Islet of Langerhans (tissue), 1 donor: ENCODE results near the gene CELF6.

ENCODE experiments used
- FAIRE-seq: peaks from one replicate; lab custom pipeline; 2011; peaks lifted over from hg19 to GRCh38; lab: Jason Lieb, UNC

The CELF6 gene

GRCh38 chr15:72271895-72272212, 48.1 kb downstream of the CELF6 start:
- FAIRE-seq: no peak

GRCh38 chr15:72271221-72271620, 48.7 kb downstream of the CELF6 start:
- FAIRE-seq: no peak

GRCh38 chr15:72269739-72270138, 50.2 kb downstream of the CELF6 start:
- no peak for FAIRE-seq

DNA sequence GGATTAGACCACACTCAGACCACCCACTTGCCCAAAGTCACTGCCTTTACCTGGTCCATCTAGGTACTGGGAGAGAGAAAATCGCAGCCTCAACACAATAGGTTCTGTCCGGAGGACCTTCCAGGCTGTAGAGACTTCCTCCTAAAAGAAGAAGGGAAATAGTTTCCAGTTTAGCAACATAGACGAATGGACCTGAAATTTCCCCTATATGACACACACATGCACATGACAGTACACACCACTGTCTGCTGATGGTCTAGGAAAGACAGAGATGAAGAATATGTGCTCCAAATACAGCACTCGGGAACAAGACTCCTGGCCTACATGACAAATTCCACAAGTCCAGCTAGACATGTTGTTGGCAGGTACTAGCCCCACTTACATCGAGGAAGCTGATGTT, 54.9 kb downstream of the CELF6 start:
- no peak for FAIRE-seq

- no peak for FAIRE-seq
Observed at GRCh38 chr15:72252663-72253299, 67.2 kb downstream of the CELF6 start.

DNA sequence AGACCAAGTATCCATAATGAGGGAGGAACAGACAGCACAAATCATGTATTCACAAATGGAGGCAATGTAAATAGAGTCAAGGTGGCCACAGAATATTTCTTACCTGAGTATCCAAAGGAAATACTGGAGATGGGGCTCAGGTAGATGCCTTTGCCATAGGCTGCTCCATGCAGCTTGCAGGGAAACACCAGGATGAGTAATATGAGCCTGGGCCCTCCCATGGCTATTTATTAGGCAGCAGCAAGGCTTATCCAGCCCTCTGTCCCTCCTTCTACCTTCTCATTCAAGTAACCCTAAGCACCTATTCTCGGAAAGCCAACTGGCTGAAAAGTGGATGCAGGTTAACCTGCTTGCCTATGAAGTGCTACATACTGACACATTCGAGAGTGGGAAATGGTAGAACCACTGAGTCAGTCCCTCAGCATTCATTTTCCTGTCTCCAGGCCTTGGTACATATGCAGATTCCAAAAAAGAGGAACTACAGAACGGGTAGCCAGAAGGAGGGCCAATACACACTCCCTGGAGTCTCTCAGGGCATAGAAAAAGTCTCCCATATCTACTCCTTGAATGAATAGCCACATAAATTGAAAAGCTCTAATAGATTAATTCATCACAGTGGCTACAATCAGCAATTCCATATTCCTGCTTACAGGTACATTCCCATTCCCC, 70.7 kb downstream of the CELF6 start:
- no peak for FAIRE-seq

GRCh38 chr15:72248514-72248913, 71.4 kb downstream of the CELF6 start:
- FAIRE-seq: no peak

DNA sequence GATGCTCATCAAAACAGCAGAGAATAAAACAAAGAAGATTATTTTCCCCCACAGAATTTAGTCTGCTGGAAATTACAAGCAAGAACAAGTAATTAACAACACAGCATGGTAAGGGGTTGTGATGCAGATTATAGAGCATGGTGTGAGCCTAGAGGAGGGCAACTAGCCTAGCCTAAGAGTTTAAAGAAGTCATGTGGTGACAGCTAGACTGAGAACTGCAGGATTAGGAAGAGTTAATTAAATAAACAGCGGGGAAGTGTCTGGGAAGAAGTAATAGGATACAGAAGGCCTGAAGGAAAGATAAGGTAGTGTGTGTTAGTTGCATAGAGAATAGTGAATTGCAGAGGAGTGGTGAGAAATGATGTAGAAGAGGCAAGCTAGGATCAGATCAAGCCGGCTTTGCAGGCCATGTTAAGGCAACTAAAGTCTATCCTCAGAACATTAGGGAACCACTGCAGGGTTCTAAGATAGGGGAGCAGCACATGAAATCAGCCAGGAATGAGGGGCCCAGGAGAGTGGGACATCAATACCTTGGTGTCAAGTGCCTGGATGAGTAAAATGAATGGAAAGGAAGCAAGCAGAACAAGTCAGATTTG, 77.1 kb downstream of the CELF6 start:
- FAIRE-seq: no peak

DNA sequence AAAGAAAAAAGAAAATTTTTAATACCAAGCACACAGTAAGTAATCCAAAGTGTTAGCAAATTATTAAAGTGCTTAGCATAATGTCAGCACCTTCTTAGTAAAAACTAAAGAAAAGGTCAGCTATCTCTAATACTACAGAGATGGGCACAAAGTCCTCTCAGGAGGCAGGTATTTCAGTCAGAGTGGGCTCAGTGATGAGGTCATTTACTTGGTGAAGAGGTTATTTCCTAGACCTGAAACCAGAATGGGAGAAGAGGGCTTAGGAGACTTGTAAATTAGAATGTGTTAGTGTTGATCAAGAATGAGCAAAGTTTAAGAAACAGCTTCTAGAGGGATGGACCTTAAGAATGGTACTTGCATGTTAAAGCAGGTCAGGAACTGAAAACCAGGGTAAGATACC, 80.3 kb downstream of the CELF6 start:
- FAIRE-seq: no peak

GRCh38 chr15:72238586-72238985, 81.4 kb downstream of the CELF6 start:
- no peak for FAIRE-seq

DNA sequence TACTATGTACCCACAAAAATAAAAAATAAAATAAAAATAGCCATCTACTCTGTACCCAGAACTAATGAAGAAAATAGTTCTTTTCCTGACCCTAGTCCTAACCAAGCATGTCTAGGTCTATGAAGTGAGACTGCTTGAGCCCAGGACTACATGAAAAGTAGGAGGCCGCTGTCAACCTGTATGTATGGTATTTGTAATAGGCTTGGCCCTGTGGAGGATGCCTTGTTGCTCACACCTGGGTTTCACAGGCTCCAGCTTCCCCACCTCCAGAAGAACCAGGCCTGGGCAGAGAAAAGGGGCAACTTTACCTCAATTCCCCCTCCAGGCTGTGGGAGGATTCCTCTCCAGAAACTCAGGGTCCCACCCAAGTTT, 82.1 kb downstream of the CELF6 start:
- no peak for FAIRE-seq

GRCh38 chr15:72237029-72237852, 82.7 kb downstream of the CELF6 start:
- no peak for FAIRE-seq

DNA sequence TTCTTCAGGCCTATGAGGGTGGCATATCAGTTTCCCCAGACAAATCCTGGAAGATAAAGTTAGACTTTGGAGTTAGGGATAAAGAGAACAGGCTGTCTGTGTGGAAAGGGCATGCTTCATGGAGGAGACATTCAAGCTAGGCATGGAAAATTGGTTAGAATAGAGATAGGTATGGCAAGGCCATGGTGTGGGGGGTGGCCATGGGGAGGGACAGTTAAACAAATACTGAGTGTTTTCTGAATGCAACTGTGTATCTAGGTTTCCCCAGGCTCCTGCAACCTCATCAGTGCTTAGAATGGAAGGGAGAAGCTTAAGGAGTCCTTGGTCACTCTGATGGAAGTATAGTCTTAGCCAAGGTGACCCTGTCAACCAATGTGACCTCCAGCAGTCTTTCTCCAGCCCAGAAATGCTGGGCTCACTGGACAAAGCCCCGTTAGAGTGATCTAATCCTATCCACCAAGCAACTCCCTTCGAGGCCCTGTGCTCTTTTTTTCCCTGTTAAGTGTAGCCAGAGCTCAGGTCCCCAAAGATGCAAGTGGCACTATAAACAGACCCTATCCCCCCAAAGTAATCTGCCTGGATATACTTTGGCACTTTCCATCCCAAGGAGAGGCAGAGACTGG, 83.5 kb downstream of the CELF6 start:
- no peak for FAIRE-seq

- no peak for FAIRE-seq
Observed at GRCh38 chr15:72235298-72235697, 84.7 kb downstream of the CELF6 start.
